ENCODE data around the gene SOCS7. TPM values are rescaled to one million over a fixed set of nuclear protein-coding genes. Genes with fewer than 3 reads are reported as not detected.

SOCS7 gene
- total RNA-seq, 1 donor from 2014 or later: 23.7 TPM

DNA sequence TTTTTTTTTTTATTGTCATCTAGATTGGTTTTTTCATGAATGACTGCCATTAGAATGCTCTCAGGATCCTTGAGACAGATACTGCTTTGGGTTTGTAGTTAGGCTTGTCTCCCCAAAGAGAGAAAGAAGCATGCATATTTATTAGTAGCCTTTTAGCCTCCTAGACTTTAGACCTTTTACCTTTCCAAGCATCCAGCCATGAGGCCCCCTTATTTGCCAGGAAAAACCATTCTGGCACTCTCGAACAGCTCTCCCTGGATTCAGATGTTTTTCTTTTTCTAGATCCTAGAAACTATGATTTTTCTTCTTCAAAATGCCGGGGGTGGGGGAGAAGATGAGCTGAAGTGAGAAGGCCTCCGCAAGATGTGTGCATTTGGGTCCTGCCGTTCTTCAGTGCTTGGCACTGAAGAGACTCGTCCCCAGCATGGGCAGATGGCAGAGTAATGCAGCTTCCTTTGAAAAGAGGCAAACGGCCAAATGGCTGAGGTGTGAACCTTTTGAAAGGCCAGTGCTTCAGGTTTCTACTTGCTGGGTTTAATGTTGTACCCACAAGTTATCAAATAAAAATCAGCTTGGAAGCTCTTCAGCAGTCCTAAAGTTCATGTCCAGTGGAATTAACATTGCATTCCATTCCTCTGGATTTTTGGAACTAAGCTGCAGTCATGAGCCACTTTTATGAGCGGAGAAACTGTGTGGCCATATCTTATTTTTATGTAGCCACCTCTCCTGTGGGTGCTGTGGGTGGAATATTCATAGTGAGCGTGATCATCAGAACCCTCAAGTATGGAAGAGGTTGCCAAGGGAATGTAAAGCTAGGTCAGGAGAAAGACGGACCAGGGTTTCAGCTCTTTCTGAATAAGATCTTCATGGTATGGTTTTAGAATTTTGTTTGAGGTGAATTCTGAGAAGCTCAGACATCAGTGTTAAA is 7.2 kb downstream of the SOCS7 start:
- H3K36me3 ChIP-seq: peaks cover 14% of the 10 kb centered on the region
- no peak overlapping the region for H3K4me3 ChIP-seq
- intact Hi-C loops (cut with DNase I): no loop called here
- TF ChIP-seq, protein P1, sequence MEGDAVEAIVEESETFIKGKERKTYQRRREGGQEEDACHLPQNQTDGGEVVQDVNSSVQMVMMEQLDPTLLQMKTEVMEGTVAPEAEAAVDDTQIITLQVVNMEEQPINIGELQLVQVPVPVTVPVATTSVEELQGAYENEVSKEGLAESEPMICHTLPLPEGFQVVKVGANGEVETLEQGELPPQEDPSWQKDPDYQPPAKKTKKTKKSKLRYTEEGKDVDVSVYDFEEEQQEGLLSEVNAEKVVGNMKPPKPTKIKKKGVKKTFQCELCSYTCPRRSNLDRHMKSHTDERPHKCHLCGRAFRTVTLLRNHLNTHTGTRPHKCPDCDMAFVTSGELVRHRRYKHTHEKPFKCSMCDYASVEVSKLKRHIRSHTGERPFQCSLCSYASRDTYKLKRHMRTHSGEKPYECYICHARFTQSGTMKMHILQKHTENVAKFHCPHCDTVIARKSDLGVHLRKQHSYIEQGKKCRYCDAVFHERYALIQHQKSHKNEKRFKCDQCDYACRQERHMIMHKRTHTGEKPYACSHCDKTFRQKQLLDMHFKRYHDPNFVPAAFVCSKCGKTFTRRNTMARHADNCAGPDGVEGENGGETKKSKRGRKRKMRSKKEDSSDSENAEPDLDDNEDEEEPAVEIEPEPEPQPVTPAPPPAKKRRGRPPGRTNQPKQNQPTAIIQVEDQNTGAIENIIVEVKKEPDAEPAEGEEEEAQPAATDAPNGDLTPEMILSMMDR (IDR thresholded peaks at IDR 0.05): no peak
- peaks cover 24% of the 10 kb centered on the region for H3K4me1 ChIP-seq
- H3K9me3 ChIP-seq: no peaks in the 10 kb centered on the region
- no peaks in the 10 kb centered on the region for H3K27me3 ChIP-seq
- DNase-seq: no peak
- no peak overlapping the region for H3K27ac ChIP-seq
- ATAC-seq: no peak

DNA sequence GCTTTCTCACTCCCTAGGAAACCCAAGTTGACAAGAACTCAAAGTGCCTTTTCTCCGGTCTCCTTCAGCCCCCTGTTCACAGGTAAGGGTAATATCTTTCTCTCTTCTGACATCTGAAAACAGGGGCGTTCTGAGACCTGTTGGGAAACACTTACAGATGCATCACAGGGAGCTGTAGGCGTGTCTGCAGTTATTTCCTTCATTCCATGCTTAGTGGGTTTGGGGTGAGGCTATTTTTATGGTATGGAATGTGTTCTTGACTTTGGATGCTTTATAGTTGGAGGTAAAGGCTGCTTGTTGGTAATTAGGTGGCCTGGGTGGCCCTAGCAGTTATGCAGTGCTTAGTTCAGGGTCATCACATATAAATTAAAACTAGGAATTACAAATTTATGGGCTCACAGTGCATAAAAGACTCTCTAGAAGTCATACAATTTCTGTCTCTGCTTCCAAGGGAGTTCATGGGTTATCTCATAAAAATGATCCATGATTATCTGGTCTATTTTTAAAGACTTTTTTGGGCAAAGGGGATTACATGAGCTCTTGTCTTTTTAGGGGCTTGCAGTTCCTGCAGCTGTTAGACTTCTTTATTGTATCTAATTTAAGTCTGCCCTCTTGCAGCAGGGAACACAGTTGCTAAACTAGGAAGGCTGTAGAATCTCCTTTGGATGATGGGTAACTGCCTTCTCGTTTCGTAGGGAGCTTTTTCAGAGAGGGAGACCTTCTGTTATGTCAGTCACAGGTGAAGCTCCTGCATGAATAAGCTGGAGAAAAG is 10.2 kb downstream of the SOCS7 start:
- no peak for DNase-seq
- Histone ChIP-seq H3K27me3 (no peaks in the 10 kb centered on the region), H3K4me1 (peaks cover 12% of the 10 kb centered on the region), H3K9me3 (no peaks in the 10 kb centered on the region), H3K36me3 (peaks cover 38% of the 10 kb centered on the region), H3K27ac (no peak overlapping the region), H3K4me3 (no peak overlapping the region)
- intact Hi-C loops (cut with DNase I): no loop called here
- no peak for ATAC-seq
- TF ChIP-seq, protein P1 (IDR thresholded peaks at IDR 0.05): no peak

DNA sequence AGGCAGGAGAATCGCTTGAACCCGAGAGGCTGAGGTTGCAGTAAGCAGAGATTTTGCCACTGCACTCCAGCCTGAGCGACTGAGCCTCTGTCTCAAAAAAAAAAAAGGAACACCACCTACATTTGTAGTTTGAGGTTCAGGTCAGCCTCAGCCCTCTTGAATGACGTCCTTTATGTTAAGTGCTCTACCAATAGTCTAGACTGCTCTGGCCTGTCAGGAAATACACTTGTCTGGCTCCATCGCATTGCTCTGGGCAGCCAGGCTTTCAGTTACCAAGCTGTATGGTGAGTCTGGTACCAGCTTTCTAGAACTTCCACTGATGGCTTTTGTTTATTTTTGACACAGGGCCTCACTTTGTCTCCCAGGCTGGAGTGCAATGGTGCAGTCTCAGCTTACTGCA is 11.4 kb downstream of the SOCS7 start:
- Histone ChIP-seq H3K36me3 (peaks cover 50% of the 10 kb centered on the region), H3K4me1 (peaks cover 12% of the 10 kb centered on the region), H3K9me3 (no peaks in the 10 kb centered on the region), H3K27ac (no peak overlapping the region), H3K27me3 (no peaks in the 10 kb centered on the region), H3K4me3 (no peak overlapping the region)
- DNase-seq (no peak), ATAC-seq (peak; percentile 62)
- intact Hi-C loops (cut with DNase I): no loop called here
- TF ChIP-seq, protein P1 (IDR thresholded peaks at IDR 0.05): no peak

DNA sequence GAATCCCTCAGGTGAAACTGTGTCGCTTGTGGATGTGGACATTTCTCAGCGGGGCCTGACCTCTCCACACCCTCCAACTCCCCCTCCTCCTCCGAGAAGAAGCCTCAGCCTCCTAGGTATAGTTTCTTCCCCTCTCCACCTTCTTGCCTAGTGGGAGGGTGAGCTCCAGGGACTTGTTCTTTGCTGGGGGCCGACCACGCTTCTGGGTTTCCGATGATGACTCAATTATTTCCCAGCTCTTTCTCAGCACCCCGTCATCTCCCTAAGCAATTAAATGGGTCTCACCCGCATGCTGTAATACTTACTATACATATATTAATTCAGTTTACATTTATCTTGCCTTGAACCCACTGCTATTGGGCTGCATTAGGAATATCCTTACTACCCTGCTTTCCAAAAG is 13.1 kb downstream of the SOCS7 start:
- Histone ChIP-seq H3K27ac (no peak overlapping the region), H3K27me3 (no peaks in the 10 kb centered on the region), H3K36me3 (peaks cover 64% of the 10 kb centered on the region), H3K9me3 (no peaks in the 10 kb centered on the region), H3K4me1 (peaks cover 3% of the 10 kb centered on the region), H3K4me3 (no peak overlapping the region)
- TF ChIP-seq, protein P1 (IDR thresholded peaks at IDR 0.05): no peak
- intact Hi-C loops (cut with DNase I): no loop called here
- DNase-seq: no peak
- ATAC-seq: no peak

DNA sequence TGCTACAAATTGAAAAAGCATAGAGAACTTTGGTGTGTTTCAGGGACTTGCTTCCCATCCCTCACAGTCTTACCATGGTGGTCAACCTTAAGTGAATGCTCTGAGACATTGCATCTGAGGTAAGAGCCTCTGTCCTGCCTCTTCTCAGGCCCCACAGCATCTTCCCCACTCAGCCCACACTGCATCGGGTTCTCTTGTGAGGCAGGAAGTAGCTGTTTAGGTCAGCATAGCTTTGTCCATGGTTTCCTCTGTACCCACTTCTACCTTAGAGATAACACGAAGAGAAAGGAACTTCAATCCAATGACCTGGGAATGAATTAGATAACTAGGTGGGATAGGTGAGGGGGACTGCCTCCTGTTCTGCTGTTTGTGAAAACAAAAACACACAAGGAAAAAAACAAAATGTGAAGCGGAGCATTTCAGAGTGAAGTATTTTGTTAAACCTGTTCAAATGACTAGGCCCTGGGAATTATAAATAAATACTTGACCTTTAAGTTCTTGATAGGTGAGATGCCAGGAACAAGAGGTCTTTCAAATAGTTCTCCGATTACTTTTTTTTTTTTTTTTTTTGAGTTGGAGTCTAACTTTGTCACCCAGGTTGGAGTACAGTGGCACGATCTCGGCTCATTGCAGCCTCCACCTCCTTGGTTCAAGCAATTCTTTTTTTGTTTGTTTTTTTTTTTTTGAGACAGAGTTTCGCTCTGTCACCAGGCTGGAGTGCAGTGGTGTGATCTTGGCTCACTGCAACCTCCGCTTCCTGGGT is 17.7 kb downstream of the SOCS7 start:
- TF ChIP-seq, protein P1 (IDR thresholded peaks at IDR 0.05): no peak
- no peak for DNase-seq
- H3K4me3 ChIP-seq: no peak overlapping the region
- intact Hi-C loops (cut with DNase I): no loop called here
- no peak overlapping the region for H3K27ac ChIP-seq
- H3K4me1 ChIP-seq: no peaks in the 10 kb centered on the region
- no peaks in the 10 kb centered on the region for H3K27me3 ChIP-seq
- H3K36me3 ChIP-seq: peaks cover 87% of the 10 kb centered on the region
- ATAC-seq: peak; percentile 36
- no peaks in the 10 kb centered on the region for H3K9me3 ChIP-seq

All from upper lobe of right lung (tissue), 1 donor.